K562 (cell line): ENCODE measurements around the gene SAMD8. TPM values are rescaled to one million over a fixed set of nuclear protein-coding genes. Genes with fewer than 3 reads are reported as not detected.

Source experiments
- CBX8 ChIP-seq: fragments of 200-600 bp; sonication (generic); IDR thresholded peaks from 2 replicates; pipeline ENCODE4 v1.6.1; 2012; ENCODE audit warnings: borderline replicate concordance, mixed run types, low read depth, mild to moderate bottlenecking, moderate library complexity, mixed read lengths, low read length, control low read depth, inconsistent platforms; ENCODE audit not compliant: poor library complexity, severe bottlenecking; ENCODE audit errors: extremely low read depth
- ERF ChIP-seq: fragments of 450-650 bp; formaldehyde crosslinking; IDR thresholded peaks from 2 replicates; pipeline ENCODE4 v1.4.0; 2020; ENCODE audit warnings: mild to moderate bottlenecking, mixed read lengths
- FUS ChIP-seq: fragments of 200-400 bp; formaldehyde crosslinking; optimal IDR thresholded peaks from 2 replicates; pipeline ENCODE3; 2017; ENCODE audit warnings: low read depth, low read length
- GABPB1 ChIP-seq: sonication (generic); formaldehyde crosslinking; IDR thresholded peaks from 2 replicates; pipeline ENCODE4 v1.8.0; 2022; ENCODE audit warnings: mild to moderate bottlenecking, missing genetic modification reagents
- HNRNPH1 ChIP-seq: fragments of 200-400 bp; formaldehyde crosslinking; optimal IDR thresholded peaks from 2 replicates; pipeline ENCODE3; 2017; ENCODE audit warnings: low read depth, mild to moderate bottlenecking, low read length, moderate library complexity
- IFI16 ChIP-seq: fragments of 250-450 bp; sonication (Bioruptor Pico); IDR thresholded peaks from 2 replicates; pipeline ENCODE4 v2.1.2; 2022; ENCODE audit warnings: mild to moderate bottlenecking, inconsistent platforms
- KAT7 ChIP-seq: sonication (generic); formaldehyde crosslinking; IDR thresholded peaks from 2 replicates; pipeline ENCODE4 v1.8.0; 2022; ENCODE audit warnings: missing genetic modification reagents, mild to moderate bottlenecking, borderline replicate concordance
- NCOA6 ChIP-seq: fragments of 450-650 bp; IDR thresholded peaks from 2 replicates; pipeline ENCODE4 v1.6.1; 2017; ENCODE audit warnings: mild to moderate bottlenecking
- PREB ChIP-seq: sonication (generic); formaldehyde crosslinking; IDR thresholded peaks from 2 replicates; pipeline ENCODE4 v1.8.1; 2023; ENCODE audit warnings: mild to moderate bottlenecking, missing genetic modification reagents
- TSHZ1 ChIP-seq: fragments of 250-450 bp; sonication (Bioruptor Pico); IDR thresholded peaks from 2 replicates; pipeline ENCODE4 v1.4.0; 2020; ENCODE audit warnings: mild to moderate bottlenecking, moderate library complexity
- U2AF1 ChIP-seq: fragments of 200-400 bp; formaldehyde crosslinking; optimal IDR thresholded peaks from 2 replicates; pipeline ENCODE3; 2017; ENCODE audit warnings: mild to moderate bottlenecking, low read depth, low read length, moderate library complexity
- ZC3H8 ChIP-seq: fragments of 450-650 bp; IDR thresholded peaks from 2 replicates; pipeline ENCODE4 v1.6.1; 2017
- ZFPM2 ChIP-seq: fragments of 250-450 bp; sonication (Bioruptor Pico); IDR thresholded peaks from 2 replicates; pipeline ENCODE4 v1.5.1; 2022; ENCODE audit warnings: mild to moderate bottlenecking
- ZNF23 ChIP-seq: fragments of 250-450 bp; sonication (Bioruptor Pico); IDR thresholded peaks from 2 replicates; pipeline ENCODE4 v1.4.0; 2020; ENCODE audit warnings: mild to moderate bottlenecking
- ZNF239 ChIP-seq: fragments of 250-450 bp; sonication (Bioruptor Pico); IDR thresholded peaks from 2 replicates; pipeline ENCODE4 v1.4.0; 2020; ENCODE audit warnings: mild to moderate bottlenecking
- ZNF316 ChIP-seq: fragments of 450-650 bp; IDR thresholded peaks from 2 replicates; pipeline ENCODE4 v1.6.1; 2016
- ZNF785 ChIP-seq: fragments of 250-450 bp; sonication (Bioruptor Pico); IDR thresholded peaks from 2 replicates; pipeline ENCODE4 v1.4.0; 2020; ENCODE audit warnings: mild to moderate bottlenecking
- polyA plus RNA-seq, 8 experiments: library from polyadenylated mRNA; depleted of rRNA in 4 of 8; stranded (reverse) in 5 of 8; unstranded in 3 of 8; fragments of >200 nt; fragmentation: Nextera tagmentation in 2 of 8; fragmentation: Illumina TruSeq in 1 of 8; extraction: Ambion mirVana in 2 of 8; extraction: Trizol in 1 of 8; gene quantifications; 2 replicates each; pipeline versions ENCODE4 v1.2.1 to v1.2.3, GENCODE V29; 2011 to 2014; ENCODE audit warnings: inconsistent platforms in 1 of 8, missing spikeins in 1 of 8
- total RNA-seq, 7 experiments: library from RNA; depleted of rRNA in 6 of 7; stranded (reverse); fragments of >200 nt in 6 of 7; fragmentation: Illumina TruSeq in 2 of 7; extraction: Trizol in 2 of 7; gene quantifications; 2 replicates each; pipeline versions ENCODE4 v1.2.1 to v1.2.3, GENCODE V29; 2011 to 2021; ENCODE audit warnings: low replicate concordance in 1 of 7
- TF ChIP-seq, protein P1 (sequence below): sonication (generic); formaldehyde crosslinking; IDR thresholded peaks from 2 replicates; pipeline ENCODE4 v1.8.1; 2022; ENCODE audit warnings: missing genetic modification reagents
- TF ChIP-seq, protein P2 (sequence below): fragments of 250-450 bp; sonication (Bioruptor Pico); IDR thresholded peaks from 2 replicates; pipeline ENCODE4 v1.4.0; 2020; ENCODE audit warnings: mild to moderate bottlenecking, moderate library complexity, borderline replicate concordance

SAMD8 gene
- total and polyA plus RNA-seq, 9 of the 15 experiments (the other 6 are each of a cell fraction or from before 2014, with no cell fraction given) = 2.7 to 16.1 (median 6.2) TPM

DNA sequence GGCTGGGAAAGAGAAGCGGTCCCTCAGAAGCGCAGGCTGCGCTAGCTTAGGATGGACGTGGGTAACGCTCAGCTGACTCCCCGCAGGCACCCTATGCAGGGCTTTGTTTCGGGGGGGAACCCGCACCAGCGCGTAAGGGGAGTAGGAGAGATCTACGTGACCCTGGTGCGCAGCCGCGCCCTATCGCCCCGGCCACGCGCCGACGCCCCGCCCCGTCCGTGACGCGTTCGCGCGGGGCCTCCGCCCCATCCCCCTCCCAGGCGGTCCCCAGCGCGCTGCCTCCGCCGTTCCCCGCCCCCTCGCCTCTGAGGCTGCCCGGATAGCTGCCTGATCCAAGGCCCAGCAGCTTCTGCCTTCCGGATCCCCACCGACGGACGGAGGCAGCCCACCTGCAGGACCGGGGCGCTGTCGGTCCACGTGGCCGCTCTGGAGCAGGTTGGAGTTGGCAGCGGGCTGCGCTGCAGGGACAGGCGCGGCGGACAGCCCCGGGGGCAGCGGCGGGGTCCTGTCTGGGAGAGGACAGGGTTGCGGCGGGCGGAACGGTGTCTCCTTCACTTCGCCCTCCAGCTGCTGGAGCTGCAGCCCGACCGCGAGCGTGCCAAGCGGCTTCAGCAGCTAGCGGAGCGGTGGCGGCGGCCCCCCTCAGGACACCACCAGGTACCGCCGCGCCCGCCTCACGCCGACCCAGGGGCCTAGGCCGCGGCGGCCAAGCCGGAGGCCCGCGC is 99.0 kb downstream of the SAMD8 start, which contains the start of gene VDAC2 (continued):
- TF ChIP-seq TSHZ1 (CRISPR knock-in tag) = no peak
- TF ChIP-seq, protein P1, sequence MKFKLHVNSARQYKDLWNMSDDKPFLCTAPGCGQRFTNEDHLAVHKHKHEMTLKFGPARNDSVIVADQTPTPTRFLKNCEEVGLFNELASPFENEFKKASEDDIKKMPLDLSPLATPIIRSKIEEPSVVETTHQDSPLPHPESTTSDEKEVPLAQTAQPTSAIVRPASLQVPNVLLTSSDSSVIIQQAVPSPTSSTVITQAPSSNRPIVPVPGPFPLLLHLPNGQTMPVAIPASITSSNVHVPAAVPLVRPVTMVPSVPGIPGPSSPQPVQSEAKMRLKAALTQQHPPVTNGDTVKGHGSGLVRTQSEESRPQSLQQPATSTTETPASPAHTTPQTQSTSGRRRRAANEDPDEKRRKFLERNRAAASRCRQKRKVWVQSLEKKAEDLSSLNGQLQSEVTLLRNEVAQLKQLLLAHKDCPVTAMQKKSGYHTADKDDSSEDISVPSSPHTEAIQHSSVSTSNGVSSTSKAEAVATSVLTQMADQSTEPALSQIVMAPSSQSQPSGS (CRISPR knock-in tag) = no peak
- no peak; the same call in 1 of the 2 replicates for TF ChIP-seq NCOA6
- no peak for TF ChIP-seq IFI16 (CRISPR knock-in tag)
- TF ChIP-seq FUS = peak; percentile 96
- TF ChIP-seq PREB (CRISPR knock-in tag) = peak; percentile 46; the same call in 1 of the 2 replicates
- TF ChIP-seq ZFPM2 (CRISPR knock-in tag) = no peak
- peak; percentile 83 for TF ChIP-seq ERF (CRISPR knock-in tag)
- peak; percentile 19; the same call in 1 of the 2 replicates for TF ChIP-seq ZNF239 (CRISPR knock-in tag)
- TF ChIP-seq ZNF316 = no peak
- no peak for TF ChIP-seq ZNF23
- peak; percentile 96 for TF ChIP-seq KAT7 (CRISPR knock-in tag)
- TF ChIP-seq CBX8 = no peak
- TF ChIP-seq ZC3H8 = no peak
- no peak for TF ChIP-seq ZNF785
- TF ChIP-seq U2AF1 = peak; percentile 98
- TF ChIP-seq GABPB1 (CRISPR knock-in tag) = peak; percentile 84
- no peak for TF ChIP-seq HNRNPH1
- TF ChIP-seq, protein P2, sequence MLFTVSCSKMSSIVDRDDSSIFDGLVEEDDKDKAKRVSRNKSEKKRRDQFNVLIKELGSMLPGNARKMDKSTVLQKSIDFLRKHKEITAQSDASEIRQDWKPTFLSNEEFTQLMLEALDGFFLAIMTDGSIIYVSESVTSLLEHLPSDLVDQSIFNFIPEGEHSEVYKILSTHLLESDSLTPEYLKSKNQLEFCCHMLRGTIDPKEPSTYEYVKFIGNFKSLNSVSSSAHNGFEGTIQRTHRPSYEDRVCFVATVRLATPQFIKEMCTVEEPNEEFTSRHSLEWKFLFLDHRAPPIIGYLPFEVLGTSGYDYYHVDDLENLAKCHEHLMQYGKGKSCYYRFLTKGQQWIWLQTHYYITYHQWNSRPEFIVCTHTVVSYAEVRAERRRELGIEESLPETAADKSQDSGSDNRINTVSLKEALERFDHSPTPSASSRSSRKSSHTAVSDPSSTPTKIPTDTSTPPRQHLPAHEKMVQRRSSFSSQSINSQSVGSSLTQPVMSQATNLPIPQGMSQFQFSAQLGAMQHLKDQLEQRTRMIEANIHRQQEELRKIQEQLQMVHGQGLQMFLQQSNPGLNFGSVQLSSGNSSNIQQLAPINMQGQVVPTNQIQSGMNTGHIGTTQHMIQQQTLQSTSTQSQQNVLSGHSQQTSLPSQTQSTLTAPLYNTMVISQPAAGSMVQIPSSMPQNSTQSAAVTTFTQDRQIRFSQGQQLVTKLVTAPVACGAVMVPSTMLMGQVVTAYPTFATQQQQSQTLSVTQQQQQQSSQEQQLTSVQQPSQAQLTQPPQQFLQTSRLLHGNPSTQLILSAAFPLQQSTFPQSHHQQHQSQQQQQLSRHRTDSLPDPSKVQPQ (CRISPR knock-in tag) = no peak
